GM21360 (cell line): ENCODE results near the gene CDK5R2.

ENCODE experiments used
- ATAC-seq: cut with Tn5 transposase; IDR thresholded peaks from one replicate; pipeline ENCODE4 v1.9.1; 2021; ENCODE audit warnings: mild to moderate bottlenecking, moderate library complexity; ENCODE audit not compliant: unreplicated experiment

The CDK5R2 gene

GRCh38 chr2:219001577-219002394, 42.3 kb downstream of the CDK5R2 start:
- ATAC-seq, result no peak

- ATAC-seq, result no peak
These were observed 43.2 kb downstream of the CDK5R2 start for GRCh38 chr2:219002395-219003266.

GRCh38 chr2:219003267-219003634, 43.8 kb downstream of the CDK5R2 start:
- ATAC-seq, result no peak

- ATAC-seq, result no peak
These were observed 44.5 kb downstream of the CDK5R2 start for GRCh38 chr2:219003979-219004378.

GRCh38 chr2:219009294-219009693, 49.8 kb downstream of the CDK5R2 start:
- no peak for ATAC-seq

GRCh38 chr2:219010162-219010756, 50.8 kb downstream of the CDK5R2 start:
- ATAC-seq, result no peak

- no peak for ATAC-seq
These were observed 51.4 kb downstream of the CDK5R2 start for GRCh38 chr2:219010873-219011272.
